IMR-90 (cell line): ENCODE measurements around the gene CNTRL. TPM values are rescaled to one million over a fixed set of nuclear protein-coding genes. Genes with fewer than 3 reads are reported as not detected.

Experiments used
- ATAC-seq: fragments of 200-7000 bp; cut with Tn5 transposase; 2 replicates; pipeline ENCODE4 v1.9.1; 2020; ENCODE audit warnings: low read depth, mild to moderate bottlenecking, moderate library complexity
- BruUV-seq: library from RNA; stranded (reverse); fragments of 400-500 nt; replicated peaks from 2 replicates; lab custom pipeline; 2021; lab: Mats Ljungman, UMichigan
- CTCF ChIA-PET: fragments of 300-600 bp; formaldehyde crosslinking; extraction: SDS; loops from one replicate; lab custom pipeline; 2021; ENCODE audit warnings: antibody characterized with exemption; lab: Yijun Ruan, JAX
- POLR2A ChIA-PET: fragments of 300-600 bp; sonication (Branson Sonifier 250); formaldehyde crosslinking; loops from one replicate; lab custom pipeline; 2022; ENCODE audit warnings: antibody characterized with exemption; ENCODE audit not compliant: unreplicated experiment; lab: Charles Lee
- DNase-seq: peaks from one replicate; pipeline ENCODE4 v3.0.0; 2013
- H2AFZ ChIP-seq: replicated peaks from 2 replicates; pipeline ENCODE3; 2013; ENCODE audit warnings: low read length, mild to moderate bottlenecking; ENCODE audit not compliant: poor library complexity
- H2AK5ac ChIP-seq: 2 replicates; pipeline ENCODE4 v1.6.1; 2013; ENCODE audit warnings: low read depth, low read length, inconsistent platforms
- H2AK9ac ChIP-seq: replicated peaks from 2 replicates; pipeline ENCODE3; 2013; ENCODE audit warnings: mild to moderate bottlenecking, low read depth, low read length, moderate library complexity; ENCODE audit not compliant: poor library complexity
- H2BK120ac ChIP-seq: 2 replicates; pipeline ENCODE4 v1.6.1; 2013; ENCODE audit warnings: low read depth, low read length, inconsistent platforms
- H2BK15ac ChIP-seq: 3 replicates; pipeline ENCODE4 v1.6.1; 2013; ENCODE audit warnings: low read depth, low read length, inconsistent platforms
- H2BK20ac ChIP-seq: 2 replicates; pipeline ENCODE4 v1.6.1; 2013; ENCODE audit warnings: low read depth, mild to moderate bottlenecking, inconsistent platforms, low read length, moderate library complexity
- H2BK5ac ChIP-seq: 2 replicates; pipeline ENCODE4 v1.6.1; 2013; ENCODE audit warnings: mild to moderate bottlenecking, low read depth, low read length, inconsistent platforms; ENCODE audit not compliant: poor library complexity, severe bottlenecking
- H3K14ac ChIP-seq: replicated peaks from 2 replicates; pipeline ENCODE4 v1.6.1; 2013; ENCODE audit warnings: low read depth, low read length, inconsistent platforms
- H3K18ac ChIP-seq: 2 replicates; pipeline ENCODE4 v1.6.1; 2013; ENCODE audit warnings: low read depth, low read length, control low read depth
- H3K23ac ChIP-seq: 2 replicates; pipeline ENCODE4 v1.6.1; 2013; ENCODE audit warnings: low read depth, low read length, inconsistent platforms
- H3K27ac ChIP-seq: 2 replicates; pipeline ENCODE4 v1.5.1; 2013; ENCODE audit warnings: mild to moderate bottlenecking, control low read depth, low read length; ENCODE audit not compliant: insufficient read depth
- H3K27me3 ChIP-seq: 2 replicates; pipeline ENCODE4 v1.6.1; 2013; ENCODE audit warnings: low read length; ENCODE audit not compliant: control insufficient read depth, insufficient read depth
- H3K36me3 ChIP-seq: 2 replicates; pipeline ENCODE4 v1.6.1; 2013; ENCODE audit warnings: low read length, mixed read lengths; ENCODE audit not compliant: control insufficient read depth, insufficient read depth
- H3K4ac ChIP-seq: 2 replicates; pipeline ENCODE4 v1.6.1; 2013; ENCODE audit warnings: low read depth, low read length, inconsistent platforms
- H3K4me1 ChIP-seq: 2 replicates; pipeline ENCODE4 v1.6.1; 2013; ENCODE audit warnings: low read length, mixed read lengths; ENCODE audit not compliant: control insufficient read depth, insufficient read depth
- H3K4me2 ChIP-seq: 2 replicates; pipeline ENCODE4 v1.6.1; 2013; ENCODE audit warnings: low read depth, mild to moderate bottlenecking, control low read depth, low read length, moderate library complexity
- H3K4me3 ChIP-seq: 2 replicates; pipeline ENCODE4 v1.5.1; 2013; ENCODE audit warnings: low read depth, mild to moderate bottlenecking, control low read depth, low read length, moderate library complexity; ENCODE audit not compliant: insufficient read depth
- H3K56ac ChIP-seq: 2 replicates; pipeline ENCODE4 v1.6.1; 2013; ENCODE audit warnings: low read length, inconsistent platforms; ENCODE audit not compliant: insufficient read depth; ENCODE audit errors: extremely low read depth
- H3K79me1 ChIP-seq, 2 experiments: 2 replicates each; pipeline ENCODE4 v1.6.1; 2013; ENCODE audit warnings: low read length in 2 of 2, inconsistent platforms in 1 of 2, low read depth in 1 of 2
- H3K9ac ChIP-seq: 2 replicates; pipeline ENCODE4 v1.6.1; 2013; ENCODE audit warnings: low read depth, low read length, control low read depth
- H3K9me1 ChIP-seq: 2 replicates; pipeline ENCODE4 v1.6.1; 2013; ENCODE audit warnings: low read length, inconsistent platforms; ENCODE audit not compliant: insufficient read depth
- H3K9me3 ChIP-seq: 2 replicates; pipeline ENCODE4 v1.6.1; 2013; ENCODE audit warnings: low read length; ENCODE audit not compliant: control insufficient read depth, insufficient read depth
- H4K20me1 ChIP-seq: 2 replicates; pipeline ENCODE4 v1.6.1; 2013; ENCODE audit warnings: low read length, inconsistent platforms; ENCODE audit not compliant: insufficient read depth
- H4K5ac ChIP-seq: 2 replicates; pipeline ENCODE4 v1.6.1; 2013; ENCODE audit warnings: mild to moderate bottlenecking, low read depth, low read length, control low read depth
- H4K8ac ChIP-seq, 2 experiments: 2 replicates each; pipeline ENCODE4 v1.6.1; 2013; ENCODE audit warnings: low read depth in 2 of 2, low read length in 2 of 2, control low read depth in 1 of 2, inconsistent platforms in 1 of 2
- H4K91ac ChIP-seq: 2 replicates; pipeline ENCODE4 v1.6.1; 2013; ENCODE audit warnings: low read depth, low read length, inconsistent platforms; ENCODE audit not compliant: insufficient read depth
- BHLHE40 ChIP-seq: fragments of 150-350 bp; IDR thresholded peaks from 2 replicates; pipeline ENCODE4 v1.6.1; 2016; ENCODE audit warnings: mild to moderate bottlenecking, low read depth, low read length
- CEBPB ChIP-seq: IDR thresholded peaks from 2 replicates; pipeline ENCODE4 v1.6.1; 2012; ENCODE audit warnings: low read depth, low read length, improper control_type of control experiment
- CHD1 ChIP-seq: IDR thresholded peaks from 2 replicates; pipeline ENCODE4 v1.6.1; 2012; ENCODE audit warnings: low read depth, low read length, improper control_type of control experiment
- ELK1 ChIP-seq: fragments of 150-350 bp; IDR thresholded peaks from 2 replicates; pipeline ENCODE4 v1.6.1; 2016; ENCODE audit warnings: low read depth, mild to moderate bottlenecking, low read length, moderate library complexity, borderline replicate concordance
- FOS ChIP-seq: fragments of 150-350 bp; IDR thresholded peaks from 2 replicates; pipeline ENCODE4 v1.6.1; 2016; ENCODE audit warnings: low read depth, low read length
- MAFK ChIP-seq: IDR thresholded peaks from 2 replicates; pipeline ENCODE4 v1.6.1; 2012; ENCODE audit warnings: low read depth, low read length, improper control_type of control experiment
- MAZ ChIP-seq: IDR thresholded peaks from 2 replicates; pipeline ENCODE4 v1.6.1; 2012; ENCODE audit warnings: low read depth, mild to moderate bottlenecking, low read length, improper control_type of control experiment, moderate library complexity, borderline replicate concordance
- MXI1 ChIP-seq: IDR thresholded peaks from 2 replicates; pipeline ENCODE4 v1.6.1; 2012; ENCODE audit warnings: low read depth, mild to moderate bottlenecking, low read length, moderate library complexity, borderline replicate concordance
- NFE2L2 ChIP-seq: fragments of 150-350 bp; IDR thresholded peaks from 2 replicates; pipeline ENCODE4 v1.6.1; 2016; ENCODE audit warnings: low read depth, mild to moderate bottlenecking, low read length
- POLR2A ChIP-seq: IDR thresholded peaks from 2 replicates; pipeline ENCODE4 v1.6.1; 2012; ENCODE audit warnings: mild to moderate bottlenecking, low read depth, low read length
- RAD21 ChIP-seq: IDR thresholded peaks from 2 replicates; pipeline ENCODE4 v1.6.1; 2012; ENCODE audit warnings: low read length, improper control_type of control experiment
- RCOR1 ChIP-seq: IDR thresholded peaks from 2 replicates; pipeline ENCODE4 v1.6.1; 2012; ENCODE audit warnings: mild to moderate bottlenecking, low read length, improper control_type of control experiment; ENCODE audit not compliant: insufficient replicate concordance
- RFX5 ChIP-seq: IDR thresholded peaks from 2 replicates; pipeline ENCODE4 v1.8.0; 2012; ENCODE audit warnings: low read depth, mild to moderate bottlenecking, low read length, moderate library complexity
- SMC3 ChIP-seq: fragments of 150-350 bp; IDR thresholded peaks from 2 replicates; pipeline ENCODE4 v1.6.1; 2016; ENCODE audit warnings: low read depth, mild to moderate bottlenecking, antibody characterized with exemption, low read length, moderate library complexity
- WGBS, 2 experiments: methylation state at CpG; one replicate each; pipeline versions ENCODE4 v1.1.5 to v1.1.7; 2013; ENCODE audit warnings: missing lambda C conversion rate in 2 of 2; ENCODE audit not compliant: insufficient read length in 1 of 2; ENCODE audit errors: extremely low coverage in 2 of 2; 5-methylcytosine and 5-hydroxymethylcytosine counted together
- dilution Hi-C: fragments of 300-500 bp; cut with HindIII; formaldehyde crosslinking; loops from one replicate; pipeline ENCODE4 v1.14.3; 2018; ENCODE audit warnings: low sequenced_read_pairs; ENCODE audit not compliant: unreplicated experiment
- in situ Hi-C: fragments of 300-500 bp; cut with MboI; formaldehyde crosslinking; loops from 3 replicates; pipeline ENCODE4 v1.14.3; 2019; ENCODE audit warnings: low sequenced_read_pairs, inconsistent platforms, mixed read lengths
- intact Hi-C: fragments of 100-400 bp; cut with micrococcal nuclease; formaldehyde crosslinking; loops from 2 replicates; pipeline ENCODE4 v1.10.0; 2022
- polyA plus RNA-seq, 3 experiments: library from polyadenylated mRNA; depleted of rRNA; stranded (reverse); fragments of >200 nt; gene quantifications; 2 replicates each; pipeline ENCODE4 v1.2.3, GENCODE V29; 2012; ENCODE audit warnings: low replicate concordance in 1 of 3
- total RNA-seq: library from RNA; depleted of rRNA; stranded (reverse); fragments of >200 nt; gene quantifications from 2 replicates; pipeline ENCODE4 v1.2.3, GENCODE V29; 2012
- TF ChIP-seq, protein P1 (sequence below): conservative IDR thresholded peaks from 2 replicates; pipeline ENCODE4 v1.5.1; 2012; ENCODE audit warnings: mild to moderate bottlenecking, low read depth, low read length, improper control_type of control experiment
- TF ChIP-seq, protein P2 (sequence below): fragments of 150-350 bp; IDR thresholded peaks from 2 replicates; pipeline ENCODE4 v1.6.1; 2017; ENCODE audit warnings: mild to moderate bottlenecking, antibody characterized with exemption, low read length, low read depth

Gene CNTRL
- total and polyA plus RNA-seq, 2 of the 4 experiments (the other 2 are of a cell fraction), result 4.5 to 7.3 TPM

DNA sequence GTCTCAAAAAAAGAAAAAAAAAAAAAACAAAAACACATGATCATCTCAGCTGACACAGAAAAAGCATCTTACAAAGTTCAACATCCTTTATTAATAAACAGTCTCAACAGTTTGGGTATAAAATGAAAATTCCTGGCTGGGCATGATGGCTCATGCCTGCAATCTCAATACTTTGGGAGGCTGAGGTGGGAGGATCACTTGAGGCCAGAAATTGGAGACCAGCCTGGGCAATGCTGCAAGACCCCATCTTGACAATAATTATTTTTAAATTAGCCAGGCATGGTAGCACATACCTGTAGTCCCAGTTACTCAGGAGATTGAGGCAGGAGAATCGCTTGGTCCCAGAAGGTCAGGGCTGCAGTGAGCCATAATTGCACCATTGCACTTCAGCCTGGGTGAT is 7.9 kb upstream of the CNTRL start:
- dilution Hi-C loops, result no loop called here
- 100% methylated on average over 1 of the region's 1 CpG; no CpG with 5 or more reads in 1 of the 2 experiments for WGBS, 2 experiments

More for the DNA sequence above, 7.9 kb upstream of the CNTRL start:
- Histone ChIP-seq H3K79me1 (peaks cover 0 to 3% of the 10 kb centered on the region in 2 experiments; a peak in 1 of 4 replicates), H3K9ac (no peak overlapping the region), H2BK15ac (no peak overlapping the region), H4K91ac (no peak overlapping the region), H3K9me1 (no peaks in the 10 kb centered on the region), H4K20me1 (no peaks in the 10 kb centered on the region), H2BK120ac (no peak overlapping the region), H4K5ac (no peak overlapping the region), H3K23ac (no peak overlapping the region), H3K4me3 (no peak overlapping the region), H3K14ac (no peak overlapping the region), H4K8ac (no peak overlapping the region), H2AK5ac (no peak overlapping the region), H3K36me3 (no peaks in the 10 kb centered on the region), H2AFZ (no peak overlapping the region), H3K56ac (no peak overlapping the region), H3K27ac (no peak overlapping the region), H2AK9ac (no peak overlapping the region), H3K4ac (no peak overlapping the region), H3K9me3 (no peaks in the 10 kb centered on the region), H3K27me3 (no peaks in the 10 kb centered on the region), H3K4me1 (no peaks in the 10 kb centered on the region), H3K18ac (no peak overlapping the region), H2BK5ac (no peak overlapping the region), H3K4me2 (no peak overlapping the region), H2BK20ac (no peak overlapping the region)
- ATAC-seq, result no peak
- in situ Hi-C loops, result loop anchor here (5.0 to 25.0 kb wide), 3 partner anchors 80 to 455 kb away; no protein-coding TSS in a partner anchor
- TF ChIP-seq MXI1 (no peak), RFX5 (no peak), CEBPB (no peak), CHD1 (no peak), MAZ (no peak), SMC3 (no peak), MAFK (no peak), ELK1 (no peak), FOS (no peak), NFE2L2 (no peak), POLR2A (no peak), RCOR1 (no peak), RAD21 (no peak), BHLHE40 (no peak)
- TF ChIP-seq, protein P1, sequence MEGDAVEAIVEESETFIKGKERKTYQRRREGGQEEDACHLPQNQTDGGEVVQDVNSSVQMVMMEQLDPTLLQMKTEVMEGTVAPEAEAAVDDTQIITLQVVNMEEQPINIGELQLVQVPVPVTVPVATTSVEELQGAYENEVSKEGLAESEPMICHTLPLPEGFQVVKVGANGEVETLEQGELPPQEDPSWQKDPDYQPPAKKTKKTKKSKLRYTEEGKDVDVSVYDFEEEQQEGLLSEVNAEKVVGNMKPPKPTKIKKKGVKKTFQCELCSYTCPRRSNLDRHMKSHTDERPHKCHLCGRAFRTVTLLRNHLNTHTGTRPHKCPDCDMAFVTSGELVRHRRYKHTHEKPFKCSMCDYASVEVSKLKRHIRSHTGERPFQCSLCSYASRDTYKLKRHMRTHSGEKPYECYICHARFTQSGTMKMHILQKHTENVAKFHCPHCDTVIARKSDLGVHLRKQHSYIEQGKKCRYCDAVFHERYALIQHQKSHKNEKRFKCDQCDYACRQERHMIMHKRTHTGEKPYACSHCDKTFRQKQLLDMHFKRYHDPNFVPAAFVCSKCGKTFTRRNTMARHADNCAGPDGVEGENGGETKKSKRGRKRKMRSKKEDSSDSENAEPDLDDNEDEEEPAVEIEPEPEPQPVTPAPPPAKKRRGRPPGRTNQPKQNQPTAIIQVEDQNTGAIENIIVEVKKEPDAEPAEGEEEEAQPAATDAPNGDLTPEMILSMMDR, result no peak
- TF ChIP-seq, protein P2, sequence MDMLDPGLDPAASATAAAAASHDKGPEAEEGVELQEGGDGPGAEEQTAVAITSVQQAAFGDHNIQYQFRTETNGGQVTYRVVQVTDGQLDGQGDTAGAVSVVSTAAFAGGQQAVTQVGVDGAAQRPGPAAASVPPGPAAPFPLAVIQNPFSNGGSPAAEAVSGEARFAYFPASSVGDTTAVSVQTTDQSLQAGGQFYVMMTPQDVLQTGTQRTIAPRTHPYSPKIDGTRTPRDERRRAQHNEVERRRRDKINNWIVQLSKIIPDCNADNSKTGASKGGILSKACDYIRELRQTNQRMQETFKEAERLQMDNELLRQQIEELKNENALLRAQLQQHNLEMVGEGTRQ, result no peak
- BruUV-seq, result no TSS peak
- CTCF ChIA-PET, result interaction anchor here (0.6 kb wide), 1 partner anchor 132 kb away, joined by 3 read pairs; no protein-coding TSS in a partner anchor
- intact Hi-C loops, result no loop called here
- DNase-seq, result no peak
- POLR2A ChIA-PET, result no interaction called here
